Esophagus muscularis mucosa (tissue), 3 donors: ENCODE measurements around the gene CEP89.

ENCODE experiments used
- POLR2AphosphoS5 ChIP-seq, 2 donors: sonication (generic); formaldehyde crosslinking; IDR thresholded peaks; one replicate each; pipeline ENCODE4 v1.6.1; 2017; ENCODE audit warnings: antibody characterized with exemption in 2 of 2
- TF ChIP-seq, protein P1 (sequence below), 3 experiments: fragments of 200-600 bp in 2 of 3; fragments of 450-650 bp in 1 of 3; sonication (generic) in 2 of 3; IDR thresholded peaks; one replicate each; pipeline ENCODE4 v1.5.1; 2017 to 2019; ENCODE audit warnings: antibody characterized with exemption in 3 of 3, mild to moderate bottlenecking in 2 of 3, moderate library complexity in 1 of 3

DNA sequence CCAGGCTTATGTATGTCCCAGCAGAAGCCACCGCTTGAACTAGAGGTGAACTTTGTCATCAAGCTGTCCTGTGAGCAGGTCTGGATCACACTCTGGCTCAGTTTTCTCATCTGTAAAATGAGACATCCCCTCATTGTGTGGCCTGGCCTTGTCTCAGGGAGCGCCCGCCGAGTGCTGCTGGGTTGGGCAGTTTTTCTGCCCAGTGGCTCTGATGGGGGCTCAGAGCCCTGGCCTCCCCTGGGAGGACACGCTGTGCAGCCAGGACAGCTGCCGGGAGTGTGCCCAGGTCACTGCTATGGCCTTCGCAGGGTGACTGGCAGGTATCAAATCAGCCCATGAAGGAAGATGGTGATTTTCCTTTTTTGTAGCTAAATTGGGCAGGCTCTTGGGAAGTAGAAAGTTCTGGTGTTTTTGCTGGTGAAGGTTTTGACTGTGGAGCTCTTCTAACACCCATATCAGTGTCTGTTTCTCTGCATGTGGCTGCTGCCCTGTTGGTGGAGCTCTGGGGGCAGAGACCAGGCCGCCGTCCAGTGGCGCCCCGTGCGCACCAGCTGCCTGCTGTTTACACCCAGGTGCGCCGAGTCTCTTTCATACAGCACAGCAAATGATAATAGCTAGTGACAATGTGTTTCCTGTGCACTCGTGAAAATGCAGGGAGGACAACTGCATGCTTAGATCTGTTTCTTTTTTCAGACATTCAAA is 143.0 kb downstream of the CEP89 start:
- TF ChIP-seq, protein P1, sequence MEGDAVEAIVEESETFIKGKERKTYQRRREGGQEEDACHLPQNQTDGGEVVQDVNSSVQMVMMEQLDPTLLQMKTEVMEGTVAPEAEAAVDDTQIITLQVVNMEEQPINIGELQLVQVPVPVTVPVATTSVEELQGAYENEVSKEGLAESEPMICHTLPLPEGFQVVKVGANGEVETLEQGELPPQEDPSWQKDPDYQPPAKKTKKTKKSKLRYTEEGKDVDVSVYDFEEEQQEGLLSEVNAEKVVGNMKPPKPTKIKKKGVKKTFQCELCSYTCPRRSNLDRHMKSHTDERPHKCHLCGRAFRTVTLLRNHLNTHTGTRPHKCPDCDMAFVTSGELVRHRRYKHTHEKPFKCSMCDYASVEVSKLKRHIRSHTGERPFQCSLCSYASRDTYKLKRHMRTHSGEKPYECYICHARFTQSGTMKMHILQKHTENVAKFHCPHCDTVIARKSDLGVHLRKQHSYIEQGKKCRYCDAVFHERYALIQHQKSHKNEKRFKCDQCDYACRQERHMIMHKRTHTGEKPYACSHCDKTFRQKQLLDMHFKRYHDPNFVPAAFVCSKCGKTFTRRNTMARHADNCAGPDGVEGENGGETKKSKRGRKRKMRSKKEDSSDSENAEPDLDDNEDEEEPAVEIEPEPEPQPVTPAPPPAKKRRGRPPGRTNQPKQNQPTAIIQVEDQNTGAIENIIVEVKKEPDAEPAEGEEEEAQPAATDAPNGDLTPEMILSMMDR (IDR thresholded peaks at IDR 0.05) = no peak
- no peak for TF ChIP-seq POLR2AphosphoS5 (IDR thresholded peaks at IDR 0.05)
